ENCODE results near the gene FADS2.

Gene FADS2

DNA sequence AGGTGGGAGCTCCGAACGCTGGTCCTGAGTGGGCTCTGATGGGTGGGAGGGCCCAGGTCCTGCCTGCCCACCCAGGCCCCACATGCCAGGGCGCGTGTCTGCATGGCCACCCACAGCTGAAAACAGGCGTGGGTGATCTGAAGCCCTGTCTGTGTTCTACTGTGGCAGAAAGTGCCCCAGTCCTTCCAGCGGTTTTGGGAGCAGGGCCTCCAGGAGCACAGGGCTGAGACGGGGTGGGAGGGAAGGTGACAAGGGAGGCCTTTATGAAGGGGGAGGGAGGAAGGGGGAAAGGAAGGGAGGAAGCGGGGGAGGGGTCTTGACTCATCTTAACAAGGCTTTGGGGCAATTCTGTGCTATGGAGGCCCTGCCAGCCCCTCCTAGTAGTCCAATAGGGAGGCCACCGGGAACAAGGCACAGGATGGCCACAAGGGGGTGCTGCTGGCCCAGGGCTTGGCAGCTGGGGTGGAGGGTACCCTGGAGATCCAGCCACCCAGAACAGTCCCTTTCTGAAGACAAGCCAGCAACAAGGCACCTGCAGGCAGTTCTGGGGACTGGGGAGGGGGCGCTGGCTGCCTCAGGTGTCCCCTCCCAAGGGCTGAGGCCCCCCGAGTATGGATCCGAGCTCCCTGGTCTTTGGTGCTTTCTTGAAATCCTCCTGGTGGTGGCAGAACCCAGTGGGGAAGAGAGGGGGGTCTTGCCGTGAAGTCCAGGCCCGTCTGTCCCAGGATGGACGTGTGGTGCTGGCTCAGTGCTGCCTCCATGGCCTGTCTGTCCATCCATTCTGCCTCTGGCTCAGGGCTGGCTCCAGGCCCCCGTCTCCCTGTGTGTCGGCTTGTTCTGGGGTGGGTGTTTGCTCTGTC, 69.5 kb downstream of the FADS2 start:
- Histone ChIP-seq H3K9me3 (ENCODE audit: insufficient read depth, low read length) (no peaks in the 10 kb centered on the region), H3K4me3 (ENCODE audit: low read length) (no peak overlapping the region), H3K36me3 (replicated peaks; ENCODE audit: low read depth, low read length) (no peaks in the 10 kb centered on the region), H3K4me2 (ENCODE audit: low read length) (peak overlapping the region; percentile 35), H3K4me1 (ENCODE audit: low read length) (peaks cover 6% of the 10 kb centered on the region; the same call in 1 of the 2 replicates), H2AFZ (ENCODE audit: low read depth, low read length) (peak overlapping the region; percentile 36; the same call in 1 of the 2 replicates), H3K27ac (ENCODE audit: low read length) (no peak overlapping the region), H3K79me2 (ENCODE audit: low read length) (no peaks in the 10 kb centered on the region), H3K27me3 (ENCODE audit: low read depth, low read length) (peaks cover 5% of the 10 kb centered on the region; the same call in 1 of the 2 replicates), H4K20me1 (ENCODE audit: insufficient read depth, low read length) (no peaks in the 10 kb centered on the region), H3K9ac (ENCODE audit: low read length) (no peak overlapping the region)
- TF ChIP-seq, protein P1, sequence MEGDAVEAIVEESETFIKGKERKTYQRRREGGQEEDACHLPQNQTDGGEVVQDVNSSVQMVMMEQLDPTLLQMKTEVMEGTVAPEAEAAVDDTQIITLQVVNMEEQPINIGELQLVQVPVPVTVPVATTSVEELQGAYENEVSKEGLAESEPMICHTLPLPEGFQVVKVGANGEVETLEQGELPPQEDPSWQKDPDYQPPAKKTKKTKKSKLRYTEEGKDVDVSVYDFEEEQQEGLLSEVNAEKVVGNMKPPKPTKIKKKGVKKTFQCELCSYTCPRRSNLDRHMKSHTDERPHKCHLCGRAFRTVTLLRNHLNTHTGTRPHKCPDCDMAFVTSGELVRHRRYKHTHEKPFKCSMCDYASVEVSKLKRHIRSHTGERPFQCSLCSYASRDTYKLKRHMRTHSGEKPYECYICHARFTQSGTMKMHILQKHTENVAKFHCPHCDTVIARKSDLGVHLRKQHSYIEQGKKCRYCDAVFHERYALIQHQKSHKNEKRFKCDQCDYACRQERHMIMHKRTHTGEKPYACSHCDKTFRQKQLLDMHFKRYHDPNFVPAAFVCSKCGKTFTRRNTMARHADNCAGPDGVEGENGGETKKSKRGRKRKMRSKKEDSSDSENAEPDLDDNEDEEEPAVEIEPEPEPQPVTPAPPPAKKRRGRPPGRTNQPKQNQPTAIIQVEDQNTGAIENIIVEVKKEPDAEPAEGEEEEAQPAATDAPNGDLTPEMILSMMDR (IDR thresholded peaks at IDR 0.05; ENCODE audit: low read depth, low read length), result peak; percentile 96
- TF ChIP-seq EZH2phosphoT487 (IDR thresholded peaks at IDR 0.05; ENCODE audit: low read depth), result no peak

GRCh38 chr11:61898247-61898582, 70.1 kb downstream of the FADS2 start:
- Histone ChIP-seq H3K27ac (ENCODE audit: low read length) (no peak overlapping the region), H3K36me3 (replicated peaks; ENCODE audit: low read depth, low read length) (no peaks in the 10 kb centered on the region)

DNA sequence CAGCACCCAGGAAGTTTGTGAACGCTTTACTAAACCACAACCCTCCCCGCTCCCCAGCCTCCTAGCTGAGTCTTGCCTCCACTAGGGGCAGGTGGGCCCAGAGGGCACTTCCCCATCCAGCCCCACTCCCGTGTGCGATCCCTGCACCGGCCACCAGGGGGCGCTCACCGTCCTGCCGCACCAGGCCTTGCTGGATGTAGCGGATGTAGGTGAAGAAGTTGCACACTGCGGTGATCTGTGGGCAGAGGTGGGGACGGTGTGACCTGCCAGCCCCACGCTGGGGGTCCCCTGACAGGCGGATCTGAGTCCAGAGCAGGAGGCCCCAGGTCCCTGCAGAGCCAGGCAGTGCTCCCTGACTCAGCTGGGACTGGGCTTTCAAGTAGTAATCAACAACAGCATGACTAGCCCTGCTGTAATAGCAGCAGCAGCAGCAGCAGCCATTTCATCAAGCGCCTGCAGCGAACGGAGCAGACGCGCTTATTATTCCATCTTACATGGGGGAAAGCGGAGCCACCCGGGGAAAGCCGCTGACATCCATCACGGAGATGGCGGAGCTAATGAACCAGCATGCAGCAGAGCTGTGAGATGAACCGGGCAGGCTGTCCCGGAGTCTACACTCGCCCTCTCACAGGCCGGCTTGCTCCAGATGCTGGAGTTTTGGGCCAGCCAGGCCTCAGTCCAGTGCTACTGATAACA, 71.2 kb downstream of the FADS2 start:
- Histone ChIP-seq H3K27me3 (ENCODE audit: low read depth, low read length) (no peaks in the 10 kb centered on the region), H3K4me1 (ENCODE audit: low read length) (peaks cover 6% of the 10 kb centered on the region; the same call in 1 of the 2 replicates), H3K36me3 (replicated peaks; ENCODE audit: low read depth, low read length) (no peaks in the 10 kb centered on the region), H3K4me2 (ENCODE audit: low read length) (peak overlapping the region; percentile 55), H3K9me3 (ENCODE audit: insufficient read depth, low read length) (no peaks in the 10 kb centered on the region), H4K20me1 (ENCODE audit: insufficient read depth, low read length) (no peaks in the 10 kb centered on the region), H3K79me2 (ENCODE audit: low read length) (no peaks in the 10 kb centered on the region), H2AFZ (ENCODE audit: low read depth, low read length) (peak overlapping the region; percentile 90), H3K4me3 (ENCODE audit: low read length) (peak overlapping the region; percentile 23; the same call in 1 of the 2 replicates), H3K9ac (ENCODE audit: low read length) (no peak overlapping the region), H3K27ac (ENCODE audit: low read length) (no peak overlapping the region)
- TF ChIP-seq, protein P1 (IDR thresholded peaks at IDR 0.05; ENCODE audit: low read depth, low read length), result peak; percentile 99
- no peak for TF ChIP-seq EZH2phosphoT487 (IDR thresholded peaks at IDR 0.05; ENCODE audit: low read depth)

More at GRCh38 chr11:61898247-61898582, 70.1 kb downstream of the FADS2 start:
- no peak overlapping the region for H3K4me3 ChIP-seq (ENCODE audit: low read length)
- peaks cover 6% of the 10 kb centered on the region; the same call in 1 of the 2 replicates for H3K4me1 ChIP-seq (ENCODE audit: low read length)
- H3K9me3 ChIP-seq (ENCODE audit: insufficient read depth, low read length), result no peaks in the 10 kb centered on the region
- TF ChIP-seq, protein P1 (IDR thresholded peaks at IDR 0.05; ENCODE audit: low read depth, low read length), result no peak
- TF ChIP-seq EZH2phosphoT487 (IDR thresholded peaks at IDR 0.05; ENCODE audit: low read depth), result no peak
- H3K79me2 ChIP-seq (ENCODE audit: low read length), result no peaks in the 10 kb centered on the region
- peak overlapping the region; percentile 36; the same call in 1 of the 2 replicates for H2AFZ ChIP-seq (ENCODE audit: low read depth, low read length)
- H3K27me3 ChIP-seq (ENCODE audit: low read depth, low read length), result peaks cover 1% of the 10 kb centered on the region; the same call in 1 of the 2 replicates
- no peak overlapping the region for H3K4me2 ChIP-seq (ENCODE audit: low read length)
- H3K9ac ChIP-seq (ENCODE audit: low read length), result no peak overlapping the region
- H4K20me1 ChIP-seq (ENCODE audit: insufficient read depth, low read length), result no peaks in the 10 kb centered on the region

DNA sequence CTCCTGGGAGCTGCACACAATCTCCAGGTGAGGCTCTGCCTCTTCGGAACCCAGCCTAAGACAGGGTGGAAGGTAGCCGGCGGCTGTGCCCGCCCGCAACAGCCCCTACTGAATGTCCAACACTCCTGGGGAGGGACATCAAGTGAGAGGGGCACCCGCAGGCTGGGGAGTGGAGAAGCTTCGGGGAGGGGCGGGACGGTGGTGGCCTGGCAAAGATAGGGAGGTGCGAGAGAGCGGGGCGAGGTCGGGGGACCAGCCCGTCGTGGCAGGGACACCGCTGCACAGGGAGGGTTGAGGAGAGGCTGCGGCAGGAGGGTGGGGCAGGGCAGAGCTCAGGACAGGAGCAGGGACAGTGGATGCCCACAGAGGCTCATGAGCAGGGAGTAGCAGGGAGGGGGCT, 72.2 kb downstream of the FADS2 start:
- Histone ChIP-seq H3K4me3 (ENCODE audit: low read length) (no peak overlapping the region), H3K36me3 (replicated peaks; ENCODE audit: low read depth, low read length) (no peaks in the 10 kb centered on the region), H3K9me3 (ENCODE audit: insufficient read depth, low read length) (no peaks in the 10 kb centered on the region), H3K4me1 (ENCODE audit: low read length) (peaks cover 6% of the 10 kb centered on the region; the same call in 1 of the 2 replicates), H4K20me1 (ENCODE audit: insufficient read depth, low read length) (no peaks in the 10 kb centered on the region), H3K9ac (ENCODE audit: low read length) (no peak overlapping the region), H2AFZ (ENCODE audit: low read depth, low read length) (no peak overlapping the region), H3K79me2 (ENCODE audit: low read length) (no peaks in the 10 kb centered on the region), H3K27me3 (ENCODE audit: low read depth, low read length) (no peaks in the 10 kb centered on the region), H3K4me2 (ENCODE audit: low read length) (no peak overlapping the region), H3K27ac (ENCODE audit: low read length) (no peak overlapping the region)
- TF ChIP-seq EZH2phosphoT487 (IDR thresholded peaks at IDR 0.05; ENCODE audit: low read depth), result no peak

Data from OCI-LY3 (cell line).